Measurements from ENCODE around the gene AOPEP. TPM values are rescaled to one million over a fixed set of nuclear protein-coding genes. Genes with fewer than 3 reads are reported as not detected.

Gene AOPEP
- total and polyA plus RNA-seq, 2 donors (not counting 3 experiments of a cell fraction or from before 2014, with no cell fraction given) = 20.2 to 41.6 TPM

DNA sequence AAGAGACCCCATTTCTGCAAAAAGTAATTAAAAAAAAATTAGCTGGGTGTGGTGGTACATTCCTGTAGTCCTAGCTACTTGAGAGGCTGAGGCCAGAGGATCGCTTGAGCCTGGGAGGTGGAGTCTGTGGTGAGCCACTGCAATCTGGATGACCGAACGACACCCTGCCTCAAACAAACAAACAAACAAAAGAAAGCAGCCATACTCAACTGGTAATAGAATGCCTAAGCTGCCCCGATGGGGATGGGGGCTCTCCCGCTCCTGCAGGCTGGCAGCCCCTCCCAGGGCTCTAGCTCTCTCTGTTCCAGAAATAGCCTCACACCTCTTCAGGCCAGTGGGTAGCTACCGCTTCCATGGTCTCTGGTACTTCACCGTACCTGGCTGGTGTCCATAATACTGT, 349.2 kb downstream of the AOPEP start:
- Histone ChIP-seq H3K27me3 (ENCODE audit: control insufficient read depth in 2 of 2, insufficient read depth in 2 of 2, low read length in 2 of 2) (no peaks in the 10 kb centered on the region), H3K9me1 (replicated peaks; ENCODE audit: control insufficient read depth, extremely low read depth, insufficient read depth, low read length) (no peaks in the 10 kb centered on the region), H4K20me1 (replicated peaks; ENCODE audit: control insufficient read depth, extremely low read depth, insufficient read depth, low read length) (no peaks in the 10 kb centered on the region), H3K36me3 (ENCODE audit: control insufficient read depth in 2 of 2, extremely low read depth in 1 of 2, insufficient read depth in 2 of 2, low read length in 2 of 2) (peaks cover 0 to 12% of the 10 kb centered on the region in 2 experiments), H3K27ac (ENCODE audit: insufficient read depth, low read depth, low read length) (no peak overlapping the region), H3K4me1 (ENCODE audit: control insufficient read depth, extremely low read depth, insufficient read depth, low read length) (no peaks in the 10 kb centered on the region), H3K9me3 (replicated peaks; ENCODE audit: control insufficient read depth, insufficient read depth, low read length) (no peaks in the 10 kb centered on the region), H3K9ac (replicated peaks; ENCODE audit: extremely low read depth, insufficient read depth, low read length) (no peak overlapping the region), H3K79me2 (ENCODE audit: control insufficient read depth, insufficient read depth, low read length) (peaks cover 9% of the 10 kb centered on the region), H2AFZ (ENCODE audit: low read depth, low read length) (no peak overlapping the region), H3K4me2 (ENCODE audit: insufficient read depth, low read length) (no peak overlapping the region), H3K4me3 (replicated peaks in 1 of 3; ENCODE audit: insufficient read depth in 1 of 3, low read depth in 1 of 3, low read length in 3 of 3) (no peak overlapping the region)
- TF ChIP-seq POLR2A (IDR thresholded peaks at IDR 0.05; ENCODE audit: low read depth, low read length) = no peak
- no peak for TF ChIP-seq JUN (IDR thresholded peaks at IDR 0.05; ENCODE audit: borderline replicate concordance, insufficient read depth, insufficient read length, low read depth)
- TF ChIP-seq EZH2 (IDR thresholded peaks at IDR 0.05; ENCODE audit: borderline replicate concordance, low read depth, low read length, severe bottlenecking) = no peak
- TF ChIP-seq, protein P1, sequence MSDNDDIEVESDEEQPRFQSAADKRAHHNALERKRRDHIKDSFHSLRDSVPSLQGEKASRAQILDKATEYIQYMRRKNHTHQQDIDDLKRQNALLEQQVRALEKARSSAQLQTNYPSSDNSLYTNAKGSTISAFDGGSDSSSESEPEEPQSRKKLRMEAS (IDR thresholded peaks at IDR 0.05; ENCODE audit: insufficient read depth, insufficient read length) = no peak
- no peak for FAIRE-seq
- intact Hi-C loops (cut with micrococcal nuclease) (no loop called here), dilution Hi-C loops (cut with MboI; ENCODE audit: extremely low pct_ligation_motif_present, low sequenced_read_pairs) (no loop called here)
- CTCF ChIA-PET = interaction anchor here (1.0 to 1.3 kb wide), 2 partner anchors 18 to 292 kb away, joined by 3 to 4 read pairs; no protein-coding TSS in a partner anchor
- no peak for DNase-seq (ENCODE audit: low read depth, low spot score)
- no TSS peak for BruUV-seq (replicated peaks)
- POLR2A ChIA-PET = no interaction called here

DNA sequence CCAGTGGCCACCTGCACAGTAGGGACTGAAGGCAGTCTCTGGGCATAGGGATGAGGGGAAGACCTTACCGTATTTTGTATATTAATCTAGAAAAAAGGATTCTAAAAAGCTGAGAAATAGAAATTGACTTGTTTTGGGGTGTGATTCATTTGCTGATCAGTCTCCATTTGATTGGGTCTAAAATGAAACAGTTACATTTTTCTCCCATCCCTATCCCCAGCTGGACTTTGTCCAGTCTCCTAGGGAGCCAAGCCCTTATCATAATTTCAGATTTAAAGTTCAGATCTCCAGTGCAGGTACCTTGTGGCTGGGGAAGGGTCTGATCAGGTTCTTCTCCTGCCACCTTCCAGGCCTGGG, 350.2 kb downstream of the AOPEP start:
- Histone ChIP-seq H3K4me2 (ENCODE audit: insufficient read depth, low read length) (no peak overlapping the region), H3K36me3 (ENCODE audit: control insufficient read depth in 2 of 2, extremely low read depth in 1 of 2, insufficient read depth in 2 of 2, low read length in 2 of 2) (peaks cover 0 to 18% of the 10 kb centered on the region in 2 experiments)
- no peak for FAIRE-seq

More for the DNA sequence above, 350.2 kb downstream of the AOPEP start:
- BruUV-seq (replicated peaks) = no TSS peak
- dilution Hi-C loops (cut with MboI; ENCODE audit: extremely low pct_ligation_motif_present, low sequenced_read_pairs) = no loop called here
- TF ChIP-seq MYC (IDR thresholded peaks at IDR 0.05; ENCODE audit: low read depth, low read length) (no peak), JUN (IDR thresholded peaks at IDR 0.05; ENCODE audit: borderline replicate concordance, insufficient read depth, insufficient read length, low read depth) (no peak), FOS (IDR thresholded peaks at IDR 0.05; ENCODE audit: borderline replicate concordance, insufficient read depth, low read length) (no peak), POLR2AphosphoS5 (IDR thresholded peaks at IDR 0.05; ENCODE audit: insufficient read depth, low read depth, low read length) (no peak), EZH2 (IDR thresholded peaks at IDR 0.05; ENCODE audit: borderline replicate concordance, low read depth, low read length, severe bottlenecking) (no peak), POLR2A (IDR thresholded peaks at IDR 0.05; ENCODE audit: low read depth, low read length) (no peak), GATA2 (IDR thresholded peaks at IDR 0.05; ENCODE audit: insufficient read depth, insufficient read length, low read depth, low read length) (no peak)
- TF ChIP-seq, protein P2, sequence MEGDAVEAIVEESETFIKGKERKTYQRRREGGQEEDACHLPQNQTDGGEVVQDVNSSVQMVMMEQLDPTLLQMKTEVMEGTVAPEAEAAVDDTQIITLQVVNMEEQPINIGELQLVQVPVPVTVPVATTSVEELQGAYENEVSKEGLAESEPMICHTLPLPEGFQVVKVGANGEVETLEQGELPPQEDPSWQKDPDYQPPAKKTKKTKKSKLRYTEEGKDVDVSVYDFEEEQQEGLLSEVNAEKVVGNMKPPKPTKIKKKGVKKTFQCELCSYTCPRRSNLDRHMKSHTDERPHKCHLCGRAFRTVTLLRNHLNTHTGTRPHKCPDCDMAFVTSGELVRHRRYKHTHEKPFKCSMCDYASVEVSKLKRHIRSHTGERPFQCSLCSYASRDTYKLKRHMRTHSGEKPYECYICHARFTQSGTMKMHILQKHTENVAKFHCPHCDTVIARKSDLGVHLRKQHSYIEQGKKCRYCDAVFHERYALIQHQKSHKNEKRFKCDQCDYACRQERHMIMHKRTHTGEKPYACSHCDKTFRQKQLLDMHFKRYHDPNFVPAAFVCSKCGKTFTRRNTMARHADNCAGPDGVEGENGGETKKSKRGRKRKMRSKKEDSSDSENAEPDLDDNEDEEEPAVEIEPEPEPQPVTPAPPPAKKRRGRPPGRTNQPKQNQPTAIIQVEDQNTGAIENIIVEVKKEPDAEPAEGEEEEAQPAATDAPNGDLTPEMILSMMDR (IDR thresholded peaks at IDR 0.05; ENCODE audit: extremely low read depth in 1 of 2, insufficient read depth in 1 of 2, low read depth in 1 of 2, low read length in 2 of 2) = no peak
- TF ChIP-seq, protein P1 (IDR thresholded peaks at IDR 0.05; ENCODE audit: insufficient read depth, insufficient read length) = no peak
- no peak overlapping the region for H2AFZ ChIP-seq (ENCODE audit: low read depth, low read length)
- no peak overlapping the region for H3K4me3 ChIP-seq (replicated peaks in 1 of 3; ENCODE audit: insufficient read depth in 1 of 3, low read depth in 1 of 3, low read length in 3 of 3)
- no peak overlapping the region for H3K9ac ChIP-seq (replicated peaks; ENCODE audit: extremely low read depth, insufficient read depth, low read length)
- H4K20me1 ChIP-seq (replicated peaks; ENCODE audit: control insufficient read depth, extremely low read depth, insufficient read depth, low read length) = no peaks in the 10 kb centered on the region
- no peak for DNase-seq (ENCODE audit: low read depth, low spot score)
- H3K9me1 ChIP-seq (replicated peaks; ENCODE audit: control insufficient read depth, extremely low read depth, insufficient read depth, low read length) = no peaks in the 10 kb centered on the region
- intact Hi-C loops (cut with micrococcal nuclease) = no loop called here
- H3K79me2 ChIP-seq (ENCODE audit: control insufficient read depth, insufficient read depth, low read length) = peaks cover 6% of the 10 kb centered on the region
- no peaks in the 10 kb centered on the region for H3K27me3 ChIP-seq (ENCODE audit: control insufficient read depth in 2 of 2, insufficient read depth in 2 of 2, low read length in 2 of 2)
- H3K4me1 ChIP-seq (ENCODE audit: control insufficient read depth, extremely low read depth, insufficient read depth, low read length) = no peaks in the 10 kb centered on the region
- POLR2A ChIA-PET = no interaction called here
- no peak overlapping the region for H3K27ac ChIP-seq (ENCODE audit: insufficient read depth, low read depth, low read length)
- CTCF ChIA-PET = no interaction called here
- H3K9me3 ChIP-seq (replicated peaks; ENCODE audit: control insufficient read depth, insufficient read depth, low read length) = no peaks in the 10 kb centered on the region

All from endothelial cell of umbilical vein (primary cell).